GM12878 (cell line): ENCODE measurements around the gene CORO7.

Source experiments
- CTCF ChIP-seq, 3 experiments: IDR thresholded peaks in 2 of 3; conservative IDR thresholded peaks in 1 of 3; 2 replicates each; pipeline ENCODE4 v1.5.1; 2011; ENCODE audit warnings: low read depth in 3 of 3, low read length in 3 of 3, mild to moderate bottlenecking in 3 of 3, control low read depth in 2 of 3, moderate library complexity in 2 of 3, inconsistent platforms in 1 of 3, mixed read lengths in 1 of 3; ENCODE audit not compliant: control insufficient read depth in 2 of 3, insufficient read depth in 1 of 3; ENCODE audit errors: extremely low read depth in 1 of 3
- TARDBP ChIP-seq: IDR thresholded peaks from 2 replicates; pipeline ENCODE4 v1.6.1; 2016; ENCODE audit warnings: borderline replicate concordance

- TF ChIP-seq TARDBP (no peak), CTCF (IDR thresholded peaks at IDR 0.05 in 2 of 3, conservative IDR thresholded peaks at IDR 0.05 in 1 of 3; ENCODE audit: control insufficient read depth in 2 of 3, extremely low read depth in 1 of 3, insufficient read depth in 1 of 3, low read depth in 3 of 3, low read length in 3 of 3) (no peak)
These were observed 45.1 kb upstream of the CORO7 start for GRCh38 chr16:4461250-4462085.
